ENCODE measurements around the gene LRPPRC.

GRCh38 chr2:44005846-44006245 is 10.1 kb upstream of the LRPPRC start:
- TF ChIP-seq CTCF (IDR thresholded peaks at IDR 0.05) = no peak
- TF ChIP-seq POLR2A (IDR thresholded peaks at IDR 0.05) = no peak
